SW 1271 (cell line): ENCODE measurements around the gene KLF9.
A peak's percentile ranks its signal among the peaks of the same experiment; 100 is the strongest.

Experiments
- DNase-seq, 2 experiments: peaks; one replicate each; lab custom pipeline; 2025; lab: John Stamatoyannopoulos, UW

The KLF9 gene

GRCh38 chr9:70413799-70414775 lies at the start of gene KLF9:
TSS of gene KLF9 (minus strand) at chr9:70414657. CDS start at chr9:70413363, 1,294 bp downstream.
- peak; percentile 94 to 98 for DNase-seq

- no peak for DNase-seq
Measured at GRCh38 chr9:70463877-70464276, 49.4 kb upstream of the KLF9 start.

GRCh38 chr9:70462300-70462699 lies 47.8 kb upstream of the KLF9 start:
- no peak for DNase-seq

GRCh38 chr9:70457235-70457634 lies 42.8 kb upstream of the KLF9 start:
- no peak for DNase-seq

- DNase-seq = no peak
Measured at GRCh38 chr9:70455993-70456704, 41.7 kb upstream of the KLF9 start.

- no peak for DNase-seq
Measured at GRCh38 chr9:70452365-70452764, 37.9 kb upstream of the KLF9 start.

GRCh38 chr9:70451765-70452164 lies 37.3 kb upstream of the KLF9 start:
- DNase-seq = no peak

GRCh38 chr9:70450738-70451137 lies 36.3 kb upstream of the KLF9 start:
- no peak for DNase-seq

- no peak for DNase-seq
Measured at GRCh38 chr9:70449461-70449860, 35.0 kb upstream of the KLF9 start.

- no peak for DNase-seq
Measured at GRCh38 chr9:70448919-70449318, 34.5 kb upstream of the KLF9 start.

- DNase-seq = no peak
Measured at GRCh38 chr9:70444904-70445303, 30.4 kb upstream of the KLF9 start.

GRCh38 chr9:70442328-70442848 lies 27.9 kb upstream of the KLF9 start:
- no peak for DNase-seq

- DNase-seq = no peak
Measured at GRCh38 chr9:70441622-70442021, 27.2 kb upstream of the KLF9 start.

- no peak for DNase-seq
Measured at GRCh38 chr9:70439991-70440706, 25.7 kb upstream of the KLF9 start.

- DNase-seq = peak; percentile 48 to 87
Measured at GRCh38 chr9:70438341-70438928, 24.0 kb upstream of the KLF9 start.

GRCh38 chr9:70435948-70436347 lies 21.5 kb upstream of the KLF9 start:
- peak; percentile 13 to 60 for DNase-seq

GRCh38 chr9:70429899-70430298 lies 15.4 kb upstream of the KLF9 start:
- no peak for DNase-seq

GRCh38 chr9:70428781-70429180 lies 14.3 kb upstream of the KLF9 start:
- no peak for DNase-seq

GRCh38 chr9:70427161-70427945 lies 12.9 kb upstream of the KLF9 start:
- peak in 1 of 2 experiments; percentile 26 for DNase-seq

- no peak for DNase-seq
Measured at GRCh38 chr9:70425192-70425591, 10.7 kb upstream of the KLF9 start.
